ENCODE data around the gene SEC14L6.

DNA sequence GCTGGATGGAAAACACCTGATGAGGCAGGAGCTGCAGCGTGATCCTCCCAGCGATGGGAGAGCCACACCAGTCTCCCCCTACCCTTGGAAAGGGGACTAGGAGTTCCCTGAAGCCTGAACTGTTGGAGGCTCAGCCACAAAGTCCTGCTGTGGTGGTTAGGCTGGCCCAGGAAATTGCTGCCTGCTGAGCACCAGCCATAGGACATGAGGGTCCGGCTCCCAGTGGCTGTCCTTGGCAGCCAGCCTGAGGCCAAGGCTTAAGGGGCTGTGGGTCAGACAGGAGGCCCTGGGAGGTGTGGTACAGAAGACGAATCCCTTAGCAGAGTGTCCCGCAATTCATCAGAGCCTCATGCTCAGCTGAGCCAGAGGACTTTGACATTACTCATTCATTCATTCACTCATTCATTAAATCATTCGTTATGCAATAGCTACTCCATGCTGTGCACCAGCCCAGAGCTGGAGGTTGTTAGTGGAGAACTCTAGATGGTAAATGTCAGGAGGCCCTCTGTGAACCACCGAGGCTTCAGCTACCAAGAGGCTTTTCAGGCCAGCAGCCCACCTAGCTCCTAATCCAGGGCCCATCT, 26.6 kb downstream of the SEC14L6 start:
- TF ChIP-seq, protein P1, sequence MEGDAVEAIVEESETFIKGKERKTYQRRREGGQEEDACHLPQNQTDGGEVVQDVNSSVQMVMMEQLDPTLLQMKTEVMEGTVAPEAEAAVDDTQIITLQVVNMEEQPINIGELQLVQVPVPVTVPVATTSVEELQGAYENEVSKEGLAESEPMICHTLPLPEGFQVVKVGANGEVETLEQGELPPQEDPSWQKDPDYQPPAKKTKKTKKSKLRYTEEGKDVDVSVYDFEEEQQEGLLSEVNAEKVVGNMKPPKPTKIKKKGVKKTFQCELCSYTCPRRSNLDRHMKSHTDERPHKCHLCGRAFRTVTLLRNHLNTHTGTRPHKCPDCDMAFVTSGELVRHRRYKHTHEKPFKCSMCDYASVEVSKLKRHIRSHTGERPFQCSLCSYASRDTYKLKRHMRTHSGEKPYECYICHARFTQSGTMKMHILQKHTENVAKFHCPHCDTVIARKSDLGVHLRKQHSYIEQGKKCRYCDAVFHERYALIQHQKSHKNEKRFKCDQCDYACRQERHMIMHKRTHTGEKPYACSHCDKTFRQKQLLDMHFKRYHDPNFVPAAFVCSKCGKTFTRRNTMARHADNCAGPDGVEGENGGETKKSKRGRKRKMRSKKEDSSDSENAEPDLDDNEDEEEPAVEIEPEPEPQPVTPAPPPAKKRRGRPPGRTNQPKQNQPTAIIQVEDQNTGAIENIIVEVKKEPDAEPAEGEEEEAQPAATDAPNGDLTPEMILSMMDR (IDR thresholded peaks at IDR 0.05; ENCODE audit: low read length): no peak
- TF ChIP-seq EZH2phosphoT487 (IDR thresholded peaks at IDR 0.05; ENCODE audit: low read length) (no peak), EZH2 (optimal IDR thresholded peaks at IDR 0.05; ENCODE audit: low read depth, low read length) (no peak)
